Measurements from ENCODE around the gene RNF114. TPM values are rescaled to one million over a fixed set of nuclear protein-coding genes. Genes with fewer than 3 reads are reported as not detected.

RNF114 gene
- polyA plus RNA-seq, 1 donor (not counting 4 experiments of a cell fraction or from before 2014, with no cell fraction given) = 58.4 TPM

- FAIRE-seq (no peak), DNase-seq (ENCODE audit: low read depth, low spot score) (no peak)
- Histone ChIP-seq H3K9me3 (ENCODE audit: control insufficient read depth, low read depth, low read length) (no peaks in the 10 kb centered on the region), H2AFZ (ENCODE audit: control insufficient read depth, low read length) (no peak overlapping the region), H3K9ac (ENCODE audit: control insufficient read depth, extremely low read depth, insufficient read depth, low read length) (no peak overlapping the region), H3K4me1 (ENCODE audit: control insufficient read depth, extremely low read depth, insufficient read depth, low read length) (peaks cover 12% of the 10 kb centered on the region), H3K27ac (ENCODE audit: control insufficient read depth, insufficient read depth, low read length) (no peak overlapping the region), H3K4me3 (ENCODE audit: control insufficient read depth in 2 of 3, extremely low read depth in 1 of 3, insufficient read depth in 2 of 3, low read depth in 1 of 3, low read length in 3 of 3) (no peak overlapping the region), H3K79me2 (ENCODE audit: control insufficient read depth, insufficient read depth, low read length) (peaks cover 8% of the 10 kb centered on the region), H4K20me1 (ENCODE audit: control insufficient read depth, extremely low read depth, insufficient read depth, low read length) (no peaks in the 10 kb centered on the region), H3K27me3 (ENCODE audit: control insufficient read depth, extremely low read depth, insufficient read depth, low read length) (no peaks in the 10 kb centered on the region), H3K4me2 (ENCODE audit: control insufficient read depth, extremely low read depth, insufficient read depth, low read depth, low read length) (no peak overlapping the region), H3K9me1 (ENCODE audit: control insufficient read depth, extremely low read depth, insufficient read depth, low read length) (peaks cover 2% of the 10 kb centered on the region), H3K36me3 (ENCODE audit: control insufficient read depth in 2 of 2, extremely low read depth in 1 of 2, insufficient read depth in 2 of 2, low read length in 2 of 2) (peaks cover 37 to 55% of the 10 kb centered on the region in 2 experiments)
- TF ChIP-seq, protein P1, sequence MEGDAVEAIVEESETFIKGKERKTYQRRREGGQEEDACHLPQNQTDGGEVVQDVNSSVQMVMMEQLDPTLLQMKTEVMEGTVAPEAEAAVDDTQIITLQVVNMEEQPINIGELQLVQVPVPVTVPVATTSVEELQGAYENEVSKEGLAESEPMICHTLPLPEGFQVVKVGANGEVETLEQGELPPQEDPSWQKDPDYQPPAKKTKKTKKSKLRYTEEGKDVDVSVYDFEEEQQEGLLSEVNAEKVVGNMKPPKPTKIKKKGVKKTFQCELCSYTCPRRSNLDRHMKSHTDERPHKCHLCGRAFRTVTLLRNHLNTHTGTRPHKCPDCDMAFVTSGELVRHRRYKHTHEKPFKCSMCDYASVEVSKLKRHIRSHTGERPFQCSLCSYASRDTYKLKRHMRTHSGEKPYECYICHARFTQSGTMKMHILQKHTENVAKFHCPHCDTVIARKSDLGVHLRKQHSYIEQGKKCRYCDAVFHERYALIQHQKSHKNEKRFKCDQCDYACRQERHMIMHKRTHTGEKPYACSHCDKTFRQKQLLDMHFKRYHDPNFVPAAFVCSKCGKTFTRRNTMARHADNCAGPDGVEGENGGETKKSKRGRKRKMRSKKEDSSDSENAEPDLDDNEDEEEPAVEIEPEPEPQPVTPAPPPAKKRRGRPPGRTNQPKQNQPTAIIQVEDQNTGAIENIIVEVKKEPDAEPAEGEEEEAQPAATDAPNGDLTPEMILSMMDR (optimal IDR thresholded peaks at IDR 0.05 in 1 of 3, IDR thresholded peaks at IDR 0.05 in 1 of 3, conservative IDR thresholded peaks at IDR 0.05 in 1 of 3; ENCODE audit: extremely low read depth in 1 of 3, insufficient read depth in 2 of 3, low read length in 3 of 3) = no peak
- TF ChIP-seq EZH2 (IDR thresholded peaks at IDR 0.05; ENCODE audit: low read length) = no peak
- dilution Hi-C loops (cut with MboI; ENCODE audit: extremely low pct_ligation_motif_present, low sequenced_read_pairs) = no loop called here
Measured at GRCh38 chr20:49948809-49949507, 12.8 kb downstream of the RNF114 start.

- DNase-seq (ENCODE audit: low read depth, low spot score) = no peak
- no peaks in the 10 kb centered on the region for H3K79me2 ChIP-seq (ENCODE audit: control insufficient read depth, insufficient read depth, low read length)
- no peak overlapping the region for H2AFZ ChIP-seq (ENCODE audit: control insufficient read depth, low read length)
- dilution Hi-C loops (cut with MboI; ENCODE audit: extremely low pct_ligation_motif_present, low sequenced_read_pairs) = no loop called here
- peaks cover 12% of the 10 kb centered on the region for H3K4me1 ChIP-seq (ENCODE audit: control insufficient read depth, extremely low read depth, insufficient read depth, low read length)
- FAIRE-seq = no peak
- H3K27ac ChIP-seq (ENCODE audit: control insufficient read depth, insufficient read depth, low read length) = peak overlapping the region; percentile 51
- H3K9ac ChIP-seq (ENCODE audit: control insufficient read depth, extremely low read depth, insufficient read depth, low read length) = no peak overlapping the region
- no peaks in the 10 kb centered on the region for H3K9me3 ChIP-seq (ENCODE audit: control insufficient read depth, low read depth, low read length)
- H3K27me3 ChIP-seq (ENCODE audit: control insufficient read depth, extremely low read depth, insufficient read depth, low read length) = no peaks in the 10 kb centered on the region
- H3K4me2 ChIP-seq (ENCODE audit: control insufficient read depth, extremely low read depth, insufficient read depth, low read depth, low read length) = no peak overlapping the region
- H4K20me1 ChIP-seq (ENCODE audit: control insufficient read depth, extremely low read depth, insufficient read depth, low read length) = no peaks in the 10 kb centered on the region
- peaks cover 33 to 44% of the 10 kb centered on the region in 2 experiments for H3K36me3 ChIP-seq (ENCODE audit: control insufficient read depth in 2 of 2, extremely low read depth in 1 of 2, insufficient read depth in 2 of 2, low read length in 2 of 2)
- TF ChIP-seq EZH2 (IDR thresholded peaks at IDR 0.05; ENCODE audit: low read length) = no peak
- TF ChIP-seq, protein P1 (optimal IDR thresholded peaks at IDR 0.05 in 1 of 3, IDR thresholded peaks at IDR 0.05 in 1 of 3, conservative IDR thresholded peaks at IDR 0.05 in 1 of 3; ENCODE audit: extremely low read depth in 1 of 3, insufficient read depth in 2 of 3, low read length in 3 of 3) = no peak
- no peak overlapping the region for H3K4me3 ChIP-seq (ENCODE audit: control insufficient read depth in 2 of 3, extremely low read depth in 1 of 3, insufficient read depth in 2 of 3, low read depth in 1 of 3, low read length in 3 of 3)
- peaks cover 2% of the 10 kb centered on the region for H3K9me1 ChIP-seq (ENCODE audit: control insufficient read depth, extremely low read depth, insufficient read depth, low read length)
Measured at GRCh38 chr20:49951151-49951550, 15.0 kb downstream of the RNF114 start.
